ENCODE measurements around the gene ADAMTS9.

GRCh38 chr3:64467255-64467944 lies 220.4 kb downstream of the ADAMTS9 start:
- TF ChIP-seq POLR2A (IDR thresholded peaks at IDR 0.05; ENCODE audit: low read depth, low read length), result no peak
- TF ChIP-seq, protein P1, sequence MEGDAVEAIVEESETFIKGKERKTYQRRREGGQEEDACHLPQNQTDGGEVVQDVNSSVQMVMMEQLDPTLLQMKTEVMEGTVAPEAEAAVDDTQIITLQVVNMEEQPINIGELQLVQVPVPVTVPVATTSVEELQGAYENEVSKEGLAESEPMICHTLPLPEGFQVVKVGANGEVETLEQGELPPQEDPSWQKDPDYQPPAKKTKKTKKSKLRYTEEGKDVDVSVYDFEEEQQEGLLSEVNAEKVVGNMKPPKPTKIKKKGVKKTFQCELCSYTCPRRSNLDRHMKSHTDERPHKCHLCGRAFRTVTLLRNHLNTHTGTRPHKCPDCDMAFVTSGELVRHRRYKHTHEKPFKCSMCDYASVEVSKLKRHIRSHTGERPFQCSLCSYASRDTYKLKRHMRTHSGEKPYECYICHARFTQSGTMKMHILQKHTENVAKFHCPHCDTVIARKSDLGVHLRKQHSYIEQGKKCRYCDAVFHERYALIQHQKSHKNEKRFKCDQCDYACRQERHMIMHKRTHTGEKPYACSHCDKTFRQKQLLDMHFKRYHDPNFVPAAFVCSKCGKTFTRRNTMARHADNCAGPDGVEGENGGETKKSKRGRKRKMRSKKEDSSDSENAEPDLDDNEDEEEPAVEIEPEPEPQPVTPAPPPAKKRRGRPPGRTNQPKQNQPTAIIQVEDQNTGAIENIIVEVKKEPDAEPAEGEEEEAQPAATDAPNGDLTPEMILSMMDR (IDR thresholded peaks at IDR 0.05; ENCODE audit: extremely low read depth in 1 of 2, insufficient read depth in 1 of 2, low read depth in 1 of 2, low read length in 2 of 2), result no peak
- no peak for TF ChIP-seq POLR2AphosphoS5 (IDR thresholded peaks at IDR 0.05; ENCODE audit: insufficient read depth, low read depth, low read length)
- TF ChIP-seq MAX (IDR thresholded peaks at IDR 0.05; ENCODE audit: insufficient read depth, insufficient read length), result no peak
